Hypothalamus (tissue), 51 donors: ENCODE measurements around the gene PEPD.

Experiments used
- DNase-seq, 51 donors: peaks; one replicate each; lab custom pipeline; 2025; lab: John Stamatoyannopoulos, UW

Gene PEPD

GRCh38 chr19:33400856-33401682 is 120.5 kb downstream of the PEPD start:
- DNase-seq = no peak

DNA sequence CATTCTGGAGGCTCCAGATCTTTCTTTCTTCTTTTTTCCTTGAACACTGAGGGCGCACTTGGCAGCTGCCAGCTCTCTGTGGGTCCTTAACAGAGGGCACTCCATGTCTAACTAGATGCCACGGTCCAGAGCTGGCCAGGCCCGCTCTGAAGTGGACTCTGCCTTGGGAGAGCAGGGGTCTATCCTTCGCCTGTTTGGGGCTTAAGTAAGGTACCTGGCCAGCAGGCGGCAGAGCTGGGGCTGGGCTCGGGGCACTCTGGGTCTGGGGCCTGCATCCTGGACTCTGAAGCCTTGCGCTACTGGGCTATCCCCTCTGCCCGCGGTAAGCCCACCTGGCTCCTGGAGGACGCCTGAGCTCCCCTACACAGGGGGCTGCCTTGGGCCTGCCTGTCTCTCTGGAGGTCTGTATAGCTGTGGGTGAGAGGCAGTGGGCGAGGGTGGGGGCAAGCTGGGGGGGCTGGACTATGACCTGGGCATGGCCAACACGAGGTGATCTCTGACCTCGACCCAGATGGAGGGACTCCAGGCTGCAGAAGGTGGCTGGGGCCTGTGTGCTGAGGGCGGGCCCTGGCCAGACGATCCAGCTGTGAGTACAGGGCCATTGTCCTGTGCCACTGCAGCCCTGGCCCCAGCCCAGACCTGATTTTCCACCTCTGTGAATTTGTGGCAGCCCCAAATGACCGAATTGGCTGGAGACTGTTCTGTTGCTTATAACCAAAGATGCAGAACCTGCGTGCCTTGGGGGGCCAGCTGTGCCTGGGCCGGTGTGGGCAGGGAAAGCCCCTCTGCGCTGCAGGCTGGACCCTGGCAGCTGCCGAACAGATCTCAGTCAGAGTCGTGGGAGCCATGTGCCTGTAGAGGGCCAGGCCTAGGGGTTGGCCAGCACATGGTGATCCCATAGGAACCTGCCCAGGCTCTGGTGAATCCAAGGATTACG is 121.6 kb downstream of the PEPD start:
- DNase-seq = no peak

DNA sequence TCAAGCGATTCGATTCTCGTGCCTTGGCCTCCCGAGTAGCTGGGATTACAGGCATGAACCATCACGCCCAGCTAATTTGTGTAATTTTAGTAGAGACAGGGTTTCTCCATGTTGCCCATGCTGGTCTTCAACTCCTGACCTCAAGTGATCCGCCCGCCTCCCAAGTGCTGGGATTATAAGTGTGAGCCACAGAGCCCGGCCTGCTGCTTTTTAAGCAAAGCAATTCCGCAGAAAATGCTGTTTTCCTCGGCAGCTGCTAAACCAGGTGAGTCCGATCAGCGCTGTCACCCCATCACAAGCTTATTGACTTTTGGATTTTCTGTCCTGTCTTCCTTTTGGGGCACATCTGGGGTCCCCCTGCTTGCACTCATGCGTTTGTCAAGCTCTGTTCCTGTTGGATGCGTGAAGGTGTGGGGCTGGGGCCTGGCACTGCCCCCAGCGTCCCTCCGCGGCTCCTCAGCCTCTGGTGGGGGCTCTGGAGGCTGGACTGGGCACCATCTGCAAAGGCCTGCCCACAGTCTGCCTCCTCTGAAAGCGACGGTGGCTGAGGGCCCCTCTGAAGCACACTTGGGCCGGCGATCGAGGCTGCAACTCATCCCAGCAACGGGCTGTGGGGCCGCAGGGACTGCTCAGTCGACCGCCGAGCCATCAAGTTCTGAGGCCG is 122.4 kb downstream of the PEPD start:
- no peak for DNase-seq

GRCh38 chr19:33398361-33399060 is 123.1 kb downstream of the PEPD start:
- DNase-seq = no peak

DNA sequence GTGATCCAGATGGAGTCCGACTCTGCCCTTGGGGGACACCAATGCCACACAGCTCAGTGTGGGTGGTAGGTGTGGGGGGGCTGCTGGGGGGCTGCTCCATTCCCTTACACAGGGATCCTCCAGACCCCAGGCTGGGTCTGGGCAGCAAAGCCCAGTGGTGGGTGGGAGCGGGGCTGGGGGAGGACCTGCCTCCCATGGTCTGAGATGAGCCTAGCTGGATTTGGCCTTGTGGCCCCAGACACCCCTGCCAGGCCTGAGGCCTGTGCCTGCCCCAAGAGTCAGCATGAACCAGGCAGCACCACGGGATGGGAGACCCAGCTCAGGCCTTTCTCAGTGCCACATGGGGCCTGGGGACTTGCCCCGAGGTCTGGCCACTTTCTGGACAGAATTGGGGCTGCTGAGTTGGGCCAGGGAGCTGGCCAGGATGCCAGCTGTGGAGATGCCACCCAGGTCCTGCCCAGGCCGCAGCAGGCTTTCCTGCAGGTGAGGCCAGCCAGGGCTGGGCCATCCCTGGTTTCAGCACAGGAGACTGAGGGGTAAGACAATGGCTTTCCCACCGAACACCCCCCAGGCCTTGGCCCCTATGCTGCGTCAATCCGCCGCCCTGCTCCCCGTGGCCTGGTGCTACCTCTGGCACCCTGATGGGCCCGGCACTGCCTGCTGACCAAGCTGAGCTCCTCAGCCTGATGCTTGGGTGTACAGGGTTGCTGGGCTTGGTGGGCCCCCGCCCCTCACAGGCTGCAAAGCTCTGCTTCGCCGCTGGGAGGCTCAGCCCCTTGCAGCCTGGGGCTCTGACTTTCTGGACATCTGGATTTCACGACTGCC is 123.8 kb downstream of the PEPD start:
- DNase-seq = no peak

DNA sequence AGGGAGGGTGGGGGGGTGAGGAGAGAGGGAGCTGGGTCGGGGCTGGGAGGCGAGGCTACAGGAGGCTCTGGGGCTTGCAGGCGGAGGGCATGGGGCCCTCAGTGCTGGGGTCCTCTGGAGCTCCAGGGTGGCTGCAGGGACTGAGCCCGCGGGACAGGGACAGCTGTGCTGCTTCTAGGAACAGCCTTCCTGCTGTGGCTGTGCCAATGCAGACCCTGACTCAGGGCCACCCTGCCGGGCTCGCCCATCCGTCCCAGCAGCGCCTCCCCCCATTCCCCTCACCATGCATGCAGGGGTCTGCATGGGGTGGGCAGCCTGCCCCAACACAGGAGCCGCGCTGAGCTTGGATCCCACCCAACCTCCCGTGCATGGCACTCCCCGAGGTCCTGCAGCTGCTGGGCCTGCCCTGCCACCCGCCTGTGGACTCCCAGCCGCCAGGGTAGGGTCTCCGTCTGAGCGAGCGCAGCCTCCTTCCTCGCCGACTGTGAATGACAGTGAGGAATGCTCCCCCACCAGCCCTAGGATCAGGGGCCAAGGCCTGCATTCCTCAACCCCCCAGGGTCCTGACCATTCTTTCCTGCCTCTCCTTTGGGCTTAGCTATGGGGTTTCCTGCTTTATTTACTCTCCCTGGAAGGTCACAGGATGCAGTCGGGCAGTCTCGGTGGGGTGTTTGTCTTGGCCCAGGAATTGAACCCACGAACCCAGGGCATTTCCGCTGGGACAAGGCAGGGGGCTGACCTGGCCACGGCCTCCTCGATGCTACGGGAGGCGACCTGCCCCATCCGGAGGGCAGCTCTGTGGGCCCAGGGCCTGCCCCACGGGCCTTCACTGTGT is 124.7 kb downstream of the PEPD start:
- DNase-seq = no peak

GRCh38 chr19:33395561-33396550 is 125.7 kb downstream of the PEPD start:
- DNase-seq = peak in 17 of 51 donors; percentile 9 to 62 (median 41)

- DNase-seq = no peak
Observed at GRCh38 chr19:33394723-33395560, 126.6 kb downstream of the PEPD start.

DNA sequence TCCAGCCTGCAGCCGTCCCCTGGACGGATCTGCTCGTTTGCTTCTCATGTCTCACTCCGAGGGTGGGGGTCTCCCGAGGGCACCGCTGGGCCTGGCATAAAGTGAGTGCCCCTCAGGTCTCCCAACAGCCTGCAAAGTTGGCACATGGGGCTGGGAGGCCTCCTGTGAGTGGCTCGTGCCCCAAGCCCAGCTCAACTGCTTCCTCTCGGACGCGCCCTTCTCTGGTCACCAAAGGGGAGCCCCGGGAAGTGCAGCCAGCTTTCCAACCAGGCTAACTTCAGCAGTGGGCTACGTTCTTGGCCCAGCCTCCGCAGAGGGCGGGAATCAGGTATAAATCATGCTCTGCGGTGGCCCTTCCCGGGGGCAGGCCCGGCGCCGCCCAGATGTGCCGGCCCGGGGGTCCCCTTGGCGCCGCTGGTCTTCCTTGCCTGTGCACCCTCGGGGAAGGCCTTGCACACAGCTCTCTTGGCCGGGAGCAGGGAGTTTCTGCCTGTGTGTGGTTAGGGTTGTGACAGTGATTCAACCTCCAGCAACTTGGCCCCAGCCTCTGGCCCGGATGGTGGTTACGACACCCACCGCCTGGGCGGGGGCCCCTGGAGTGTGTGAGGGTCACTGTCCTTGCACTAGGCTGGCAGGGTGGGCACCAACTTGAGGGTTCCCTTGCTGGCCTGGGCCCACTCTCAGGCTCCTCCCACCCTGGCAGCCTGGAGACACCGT is 127.4 kb downstream of the PEPD start:
- DNase-seq = peak in 2 of 51 donors; percentile 21 to 34

GRCh38 chr19:33393286-33394005 is 128.1 kb downstream of the PEPD start:
- DNase-seq = no peak

GRCh38 chr19:33392341-33393285 is 129.0 kb downstream of the PEPD start:
- DNase-seq = no peak

DNA sequence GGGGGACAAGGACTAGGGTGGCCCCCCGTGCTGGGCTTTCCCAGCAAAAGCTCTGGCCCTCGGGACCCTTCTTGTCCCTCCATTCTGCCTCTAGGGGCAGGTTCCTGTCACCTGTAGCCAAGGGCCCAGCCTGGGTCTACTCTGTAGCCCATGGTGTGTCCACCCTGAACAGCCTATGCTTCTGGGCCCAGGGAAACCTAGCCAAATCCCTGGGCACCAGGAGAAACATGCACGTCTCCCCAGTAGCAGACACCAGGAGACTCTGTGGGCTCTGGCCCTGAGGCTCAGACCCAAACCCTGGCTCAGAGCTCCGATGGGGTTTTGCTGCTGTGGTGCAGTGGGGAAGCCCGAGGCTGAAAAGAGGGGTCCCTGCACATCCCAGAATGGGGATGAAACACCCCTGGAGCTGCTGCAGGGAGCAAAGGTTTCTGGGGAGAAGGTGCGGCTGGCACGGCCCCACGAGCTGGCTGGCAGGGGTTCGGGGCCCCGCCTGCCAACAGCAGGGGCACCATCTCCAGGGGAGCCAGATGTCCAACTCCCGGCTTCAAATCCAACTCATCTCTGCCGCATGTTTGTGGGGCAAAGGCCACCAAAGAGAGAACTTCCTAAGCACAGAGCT is 129.9 kb downstream of the PEPD start:
- DNase-seq = no peak

- no peak for DNase-seq
Observed at GRCh38 chr19:33390908-33391630, 130.5 kb downstream of the PEPD start.
